ENCODE data around the gene FAM216A. TPM values are rescaled to one million over a fixed set of nuclear protein-coding genes. Genes with fewer than 3 reads are reported as not detected.

Gene FAM216A, protein sequence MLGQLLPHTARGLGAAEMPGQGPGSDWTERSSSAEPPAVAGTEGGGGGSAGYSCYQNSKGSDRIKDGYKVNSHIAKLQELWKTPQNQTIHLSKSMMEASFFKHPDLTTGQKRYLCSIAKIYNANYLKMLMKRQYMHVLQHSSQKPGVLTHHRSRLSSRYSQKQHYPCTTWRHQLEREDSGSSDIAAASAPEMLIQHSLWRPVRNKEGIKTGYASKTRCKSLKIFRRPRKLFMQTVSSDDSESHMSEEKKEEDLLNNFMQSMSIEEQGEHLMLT
- 17.9 to 20.3 TPM (median 20.1 TPM) in 5 replicates for total RNA-seq (2022; extraction: Qiagen RNA extraction)

DNA sequence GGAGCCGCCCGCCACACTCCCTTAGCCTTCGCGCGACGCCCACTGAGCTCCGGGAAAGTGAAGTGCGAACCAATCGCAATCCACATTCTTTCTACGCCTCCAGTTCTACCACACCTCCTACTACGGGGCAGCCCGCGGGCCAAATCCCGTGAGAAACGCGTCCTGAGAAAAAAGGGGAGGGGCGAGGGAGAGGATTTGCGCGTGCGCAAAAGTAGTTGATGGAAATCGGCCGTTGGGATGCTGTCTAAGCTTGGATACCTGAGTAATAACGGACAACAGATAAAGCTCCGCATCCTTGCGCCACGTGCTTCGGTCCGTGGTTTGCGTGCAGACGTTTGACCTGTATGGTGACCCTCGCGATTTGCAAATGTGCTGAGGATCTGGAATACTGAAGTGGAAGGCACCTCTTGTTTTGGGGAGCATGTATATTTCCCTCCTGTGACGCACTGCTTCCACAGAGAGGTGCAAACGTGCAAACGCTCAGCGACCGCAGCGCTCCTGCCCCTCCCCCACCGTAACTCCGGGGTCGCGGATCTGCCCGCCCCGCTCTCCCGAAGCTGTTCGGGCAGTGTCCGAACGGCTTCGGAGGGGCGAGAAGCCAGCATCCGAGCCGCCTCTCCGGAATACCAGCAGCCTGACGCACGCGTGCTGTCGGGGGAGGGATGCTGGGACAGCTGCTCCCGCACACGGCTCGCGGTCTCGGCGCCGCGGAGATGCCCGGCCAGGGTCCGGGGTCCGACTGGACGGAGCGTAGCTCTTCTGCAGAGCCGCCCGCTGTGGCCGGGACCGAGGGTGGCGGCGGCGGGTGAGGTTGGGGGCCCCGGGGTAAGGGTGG, at the start of gene FAM216A, which contains the start of gene GPN3:
Gene FAM216A, plus strand, starts transcription at position 632 of the 835 bp plus-strand sequence. Its CDS starts 31 bp downstream, at position 663.
Gene GPN3, minus strand, starts transcription at position 44 of the 835 bp plus-strand sequence. CDS start 54 bp downstream, outside the sequence.

DNA sequence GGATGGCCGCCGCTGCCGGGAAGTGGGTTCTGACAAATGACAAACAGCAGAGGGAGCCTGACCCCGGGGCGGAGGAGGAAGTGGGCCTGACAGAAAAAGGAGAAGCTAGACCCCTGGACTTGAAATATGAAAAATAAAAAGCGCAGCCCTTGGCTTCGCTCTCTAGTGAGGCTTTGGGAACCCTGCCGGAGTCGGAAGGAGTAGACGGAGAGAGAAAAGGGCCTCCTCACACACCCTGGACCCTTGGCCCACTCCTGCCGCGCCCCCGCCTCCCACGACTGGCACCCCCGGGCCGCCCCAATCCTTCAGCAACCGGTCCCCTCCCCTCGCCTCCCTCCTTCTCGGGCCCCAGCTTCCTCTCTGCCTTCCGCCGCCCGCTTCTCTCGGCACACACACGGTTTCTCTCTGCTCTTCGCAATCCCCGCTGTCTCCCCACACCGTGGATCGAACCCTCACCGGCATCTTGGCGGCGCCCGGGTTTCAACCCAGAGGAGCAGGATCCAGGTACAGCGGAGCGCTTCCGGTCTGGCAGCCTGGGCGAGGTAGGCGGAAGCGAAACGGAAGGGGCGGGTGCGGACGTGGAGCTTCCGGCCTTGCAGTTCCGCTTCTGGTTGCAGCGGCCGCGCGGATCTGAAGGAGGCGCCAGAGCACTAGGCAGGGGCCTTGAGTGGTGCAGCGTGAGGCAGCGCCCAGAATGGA, 18.7 kb upstream of the FAM216A start, which contains the start of gene ARPC3:
Gene ARPC3, minus strand, starts transcription at position 539 of the 699 bp plus-strand sequence. Its CDS starts 77 bp downstream, at position 462.

DNA sequence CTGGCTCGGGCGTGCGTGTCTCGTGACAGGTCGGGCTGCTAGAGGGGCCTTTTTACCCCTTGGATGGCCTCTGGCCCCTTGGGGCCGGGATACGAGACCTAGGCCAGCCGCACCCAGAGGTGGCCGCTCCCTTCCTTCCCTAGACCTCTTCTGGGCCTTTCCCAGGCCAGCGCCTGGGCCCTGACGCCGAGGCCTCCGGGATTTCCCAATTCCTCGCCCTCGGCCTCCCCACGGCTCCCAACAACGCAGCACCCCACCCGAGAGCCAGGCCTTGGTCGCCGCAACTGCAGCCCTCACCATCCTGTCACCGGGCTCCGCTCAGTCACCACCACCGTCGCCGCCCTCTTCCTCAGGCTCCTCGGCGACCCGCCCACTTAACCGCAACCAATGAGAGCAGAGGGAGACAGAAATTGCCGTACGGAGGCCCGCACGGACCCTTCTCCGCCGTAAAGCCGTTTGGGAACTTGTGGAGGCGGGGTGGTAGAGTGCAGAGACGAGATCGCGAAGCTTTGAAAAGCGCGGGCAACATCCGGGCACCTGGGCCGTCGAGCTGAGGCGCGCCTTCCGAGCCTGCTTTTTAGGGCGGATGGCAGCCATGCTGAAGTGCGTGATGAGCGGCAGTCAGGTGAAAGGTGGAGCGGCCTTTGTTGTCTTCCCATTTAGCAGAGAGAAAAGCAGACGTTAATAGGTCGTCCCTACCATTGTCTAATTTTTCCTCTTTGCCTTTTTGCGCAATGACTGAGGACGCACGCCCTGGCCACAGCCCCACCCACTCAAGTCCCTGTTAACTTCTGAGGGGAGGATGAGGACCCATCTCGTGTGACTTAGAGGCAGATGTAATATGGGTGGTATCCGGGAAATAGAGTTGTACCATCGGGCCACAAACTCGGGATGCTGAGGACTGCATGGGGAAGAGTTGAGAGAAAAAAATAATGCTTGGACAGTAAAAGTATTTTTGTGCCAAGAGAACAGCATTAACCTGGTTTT, 33.4 kb downstream of the FAM216A start, which contains the start of the genes RAD9B and VPS29:
Gene RAD9B, plus strand, starts transcription at position 580 of the 987 bp plus-strand sequence. Its CDS starts 7 bp downstream, at position 587.
Gene VPS29, minus strand, starts transcription at position 360 of the 987 bp plus-strand sequence. Its CDS starts 60 bp downstream, at position 300.

Other genes starting within 250 kb of the FAM216A start
- gene ATP2A2, start 187.6 kb upstream of the FAM216A start, total RNA-seq (2022; extraction: Qiagen RNA extraction) = 268 to 351 TPM (median 326 TPM) in 5 replicates
- 53.7 to 60.5 TPM (median 55.3 TPM) in 5 replicates for gene ANAPC7, start 65.1 kb upstream of the FAM216A start, total RNA-seq (2022; extraction: Qiagen RNA extraction)
- gene ARPC3, start 18.5 kb upstream of the FAM216A start, total RNA-seq (2022; extraction: Qiagen RNA extraction) = 425 to 887 TPM (median 445 TPM) in 5 replicates
- 30.6 to 35.0 TPM (median 32.8 TPM) in 5 replicates for gene GPN3, start 588 bp upstream of the FAM216A start, total RNA-seq (2022; extraction: Qiagen RNA extraction)
- gene VPS29, start 33.3 kb downstream of the FAM216A start, total RNA-seq (2022; extraction: Qiagen RNA extraction) = 134 to 170 TPM (median 143 TPM) in 5 replicates
- 0.15 to 0.38 TPM (median 0.17 TPM) in 5 replicates for gene RAD9B, start 33.5 kb downstream of the FAM216A start, total RNA-seq (2022; extraction: Qiagen RNA extraction)
- 17.3 to 22.8 TPM (median 20.0 TPM) in 5 replicates for gene PPTC7, start 114.5 kb downstream of the FAM216A start, total RNA-seq (2022; extraction: Qiagen RNA extraction)
- 29.7 to 34.6 TPM (median 32.8 TPM) in 5 replicates for gene TCTN1, start 145.3 kb downstream of the FAM216A start, total RNA-seq (2022; extraction: Qiagen RNA extraction)
- gene HVCN1, start 220.3 kb downstream of the FAM216A start, total RNA-seq (2022; extraction: Qiagen RNA extraction) = 0.42 to 0.77 TPM (median 0.61 TPM) in 5 replicates